ENCODE measurements around the gene CAVIN3.

DNA sequence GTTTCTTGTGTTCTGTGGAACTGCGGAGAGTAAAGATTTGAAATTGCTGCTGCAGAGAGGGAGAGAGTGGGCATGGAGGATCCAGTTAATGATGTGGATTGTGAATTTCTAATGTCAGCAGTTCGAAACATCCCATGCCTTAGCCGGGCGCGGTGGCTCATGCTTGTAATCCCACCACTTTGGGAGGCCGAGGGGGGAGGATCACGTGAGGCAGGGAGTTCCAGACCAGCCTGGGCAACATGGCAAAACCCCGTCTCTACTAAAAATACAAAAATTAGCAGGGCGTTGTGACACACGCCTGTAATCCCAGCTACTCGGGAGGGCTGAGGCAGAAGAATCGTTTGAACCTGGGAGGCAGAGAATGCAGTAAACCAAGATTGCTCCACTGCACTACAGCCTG, 1.1 kb upstream of the CAVIN3 start:
- TF ChIP-seq EP300 (IDR thresholded peaks at IDR 0.05; ENCODE audit: borderline replicate concordance) = no peak
- TF ChIP-seq TEAD4 (IDR thresholded peaks at IDR 0.05) = no peak
- no peak for TF ChIP-seq RAD21 (IDR thresholded peaks at IDR 0.05; ENCODE audit: low read depth)
- no peak for TF ChIP-seq FOXM1 (IDR thresholded peaks at IDR 0.05; ENCODE audit: borderline replicate concordance, low read depth)
- TF ChIP-seq, protein P1, sequence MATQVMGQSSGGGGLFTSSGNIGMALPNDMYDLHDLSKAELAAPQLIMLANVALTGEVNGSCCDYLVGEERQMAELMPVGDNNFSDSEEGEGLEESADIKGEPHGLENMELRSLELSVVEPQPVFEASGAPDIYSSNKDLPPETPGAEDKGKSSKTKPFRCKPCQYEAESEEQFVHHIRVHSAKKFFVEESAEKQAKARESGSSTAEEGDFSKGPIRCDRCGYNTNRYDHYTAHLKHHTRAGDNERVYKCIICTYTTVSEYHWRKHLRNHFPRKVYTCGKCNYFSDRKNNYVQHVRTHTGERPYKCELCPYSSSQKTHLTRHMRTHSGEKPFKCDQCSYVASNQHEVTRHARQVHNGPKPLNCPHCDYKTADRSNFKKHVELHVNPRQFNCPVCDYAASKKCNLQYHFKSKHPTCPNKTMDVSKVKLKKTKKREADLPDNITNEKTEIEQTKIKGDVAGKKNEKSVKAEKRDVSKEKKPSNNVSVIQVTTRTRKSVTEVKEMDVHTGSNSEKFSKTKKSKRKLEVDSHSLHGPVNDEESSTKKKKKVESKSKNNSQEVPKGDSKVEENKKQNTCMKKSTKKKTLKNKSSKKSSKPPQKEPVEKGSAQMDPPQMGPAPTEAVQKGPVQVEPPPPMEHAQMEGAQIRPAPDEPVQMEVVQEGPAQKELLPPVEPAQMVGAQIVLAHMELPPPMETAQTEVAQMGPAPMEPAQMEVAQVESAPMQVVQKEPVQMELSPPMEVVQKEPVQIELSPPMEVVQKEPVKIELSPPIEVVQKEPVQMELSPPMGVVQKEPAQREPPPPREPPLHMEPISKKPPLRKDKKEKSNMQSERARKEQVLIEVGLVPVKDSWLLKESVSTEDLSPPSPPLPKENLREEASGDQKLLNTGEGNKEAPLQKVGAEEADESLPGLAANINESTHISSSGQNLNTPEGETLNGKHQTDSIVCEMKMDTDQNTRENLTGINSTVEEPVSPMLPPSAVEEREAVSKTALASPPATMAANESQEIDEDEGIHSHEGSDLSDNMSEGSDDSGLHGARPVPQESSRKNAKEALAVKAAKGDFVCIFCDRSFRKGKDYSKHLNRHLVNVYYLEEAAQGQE (IDR thresholded peaks at IDR 0.05; ENCODE audit: low read depth) = no peak
- TF ChIP-seq, protein P2, sequence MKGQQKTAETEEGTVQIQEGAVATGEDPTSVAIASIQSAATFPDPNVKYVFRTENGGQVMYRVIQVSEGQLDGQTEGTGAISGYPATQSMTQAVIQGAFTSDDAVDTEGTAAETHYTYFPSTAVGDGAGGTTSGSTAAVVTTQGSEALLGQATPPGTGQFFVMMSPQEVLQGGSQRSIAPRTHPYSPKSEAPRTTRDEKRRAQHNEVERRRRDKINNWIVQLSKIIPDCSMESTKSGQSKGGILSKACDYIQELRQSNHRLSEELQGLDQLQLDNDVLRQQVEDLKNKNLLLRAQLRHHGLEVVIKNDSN (IDR thresholded peaks at IDR 0.05) = no peak
- no peak for TF ChIP-seq NFIC (IDR thresholded peaks at IDR 0.05)

Data from Ishikawa (cell line).